HEK293T (cell line): ENCODE data around the gene LINGO1.

ENCODE experiments used
- CTCF ChIA-PET: fragments of 350-600 bp; formaldehyde crosslinking; extraction: SDS; loops from one replicate; lab custom pipeline; 2021; ENCODE audit warnings: antibody characterized with exemption, inconsistent platforms; lab: Yijun Ruan, JAX
- POLR2A ChIA-PET: fragments of 350-600 bp; formaldehyde crosslinking; extraction: SDS; loops from one replicate; lab custom pipeline; 2020; ENCODE audit warnings: antibody characterized with exemption, inconsistent platforms; lab: Yijun Ruan, JAX
- DNase-seq: peaks from one replicate; pipeline ENCODE4 v3.0.0; 2012; ENCODE audit warnings: mixed read lengths; ENCODE audit errors: extremely low spot score
- ARNT ChIP-seq: fragments of 450-650 bp; IDR thresholded peaks from 2 replicates; pipeline ENCODE4 v1.6.1; 2017; ENCODE audit warnings: mild to moderate bottlenecking
- BHLHE40 ChIP-seq: fragments of 450-650 bp; IDR thresholded peaks from 2 replicates; pipeline ENCODE4 v1.6.1; 2016; ENCODE audit warnings: mild to moderate bottlenecking, moderate library complexity, borderline replicate concordance
- CTBP1 ChIP-seq: fragments of 450-650 bp; IDR thresholded peaks from 2 replicates; pipeline ENCODE4 v1.6.1; 2016; ENCODE audit warnings: borderline replicate concordance
- ELF4 ChIP-seq: fragments of 450-650 bp; IDR thresholded peaks from 2 replicates; pipeline ENCODE4 v1.6.1; 2017; ENCODE audit warnings: antibody characterized with exemption
- FOXA1 ChIP-seq: fragments of 450-650 bp; IDR thresholded peaks from 2 replicates; pipeline ENCODE4 v1.6.1; 2016; ENCODE audit warnings: mild to moderate bottlenecking
- FOXK2 ChIP-seq: fragments of 450-650 bp; IDR thresholded peaks from 2 replicates; pipeline ENCODE4 v1.6.1; 2016; ENCODE audit warnings: mild to moderate bottlenecking
- FOXM1 ChIP-seq: fragments of 450-650 bp; IDR thresholded peaks from 2 replicates; pipeline ENCODE4 v1.6.1; 2017; ENCODE audit warnings: mild to moderate bottlenecking, borderline replicate concordance
- HDGF ChIP-seq: fragments of 450-650 bp; IDR thresholded peaks from 2 replicates; pipeline ENCODE4 v1.6.1; 2017; ENCODE audit warnings: antibody characterized with exemption, borderline replicate concordance
- L3MBTL2 ChIP-seq: fragments of 450-650 bp; conservative IDR thresholded peaks from 2 replicates; pipeline ENCODE4 v1.6.1; 2016; ENCODE audit warnings: mild to moderate bottlenecking
- LEF1 ChIP-seq: fragments of 450-650 bp; IDR thresholded peaks from 2 replicates; pipeline ENCODE4 v1.6.1; 2017; ENCODE audit warnings: mild to moderate bottlenecking, borderline replicate concordance
- NFRKB ChIP-seq: fragments of 450-650 bp; IDR thresholded peaks from 2 replicates; pipeline ENCODE4 v1.6.1; 2016; ENCODE audit warnings: mild to moderate bottlenecking, moderate library complexity
- SP1 ChIP-seq: fragments of 450-650 bp; IDR thresholded peaks from 2 replicates; pipeline ENCODE4 v1.6.1; 2017
- SUZ12 ChIP-seq: fragments of 450-650 bp; IDR thresholded peaks from 2 replicates; pipeline ENCODE4 v1.6.1; 2016; ENCODE audit warnings: mild to moderate bottlenecking
- TARDBP ChIP-seq: fragments of 450-650 bp; IDR thresholded peaks from 2 replicates; pipeline ENCODE4 v1.6.1; 2016
- ZNF384 ChIP-seq: fragments of 450-650 bp; IDR thresholded peaks from 2 replicates; pipeline ENCODE4 v1.6.1; 2016
- TF ChIP-seq, protein P1 (sequence below): fragments of 450-650 bp; IDR thresholded peaks from 2 replicates; pipeline ENCODE4 v1.6.1; 2016

Gene LINGO1, protein sequence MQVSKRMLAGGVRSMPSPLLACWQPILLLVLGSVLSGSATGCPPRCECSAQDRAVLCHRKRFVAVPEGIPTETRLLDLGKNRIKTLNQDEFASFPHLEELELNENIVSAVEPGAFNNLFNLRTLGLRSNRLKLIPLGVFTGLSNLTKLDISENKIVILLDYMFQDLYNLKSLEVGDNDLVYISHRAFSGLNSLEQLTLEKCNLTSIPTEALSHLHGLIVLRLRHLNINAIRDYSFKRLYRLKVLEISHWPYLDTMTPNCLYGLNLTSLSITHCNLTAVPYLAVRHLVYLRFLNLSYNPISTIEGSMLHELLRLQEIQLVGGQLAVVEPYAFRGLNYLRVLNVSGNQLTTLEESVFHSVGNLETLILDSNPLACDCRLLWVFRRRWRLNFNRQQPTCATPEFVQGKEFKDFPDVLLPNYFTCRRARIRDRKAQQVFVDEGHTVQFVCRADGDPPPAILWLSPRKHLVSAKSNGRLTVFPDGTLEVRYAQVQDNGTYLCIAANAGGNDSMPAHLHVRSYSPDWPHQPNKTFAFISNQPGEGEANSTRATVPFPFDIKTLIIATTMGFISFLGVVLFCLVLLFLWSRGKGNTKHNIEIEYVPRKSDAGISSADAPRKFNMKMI

DNA sequence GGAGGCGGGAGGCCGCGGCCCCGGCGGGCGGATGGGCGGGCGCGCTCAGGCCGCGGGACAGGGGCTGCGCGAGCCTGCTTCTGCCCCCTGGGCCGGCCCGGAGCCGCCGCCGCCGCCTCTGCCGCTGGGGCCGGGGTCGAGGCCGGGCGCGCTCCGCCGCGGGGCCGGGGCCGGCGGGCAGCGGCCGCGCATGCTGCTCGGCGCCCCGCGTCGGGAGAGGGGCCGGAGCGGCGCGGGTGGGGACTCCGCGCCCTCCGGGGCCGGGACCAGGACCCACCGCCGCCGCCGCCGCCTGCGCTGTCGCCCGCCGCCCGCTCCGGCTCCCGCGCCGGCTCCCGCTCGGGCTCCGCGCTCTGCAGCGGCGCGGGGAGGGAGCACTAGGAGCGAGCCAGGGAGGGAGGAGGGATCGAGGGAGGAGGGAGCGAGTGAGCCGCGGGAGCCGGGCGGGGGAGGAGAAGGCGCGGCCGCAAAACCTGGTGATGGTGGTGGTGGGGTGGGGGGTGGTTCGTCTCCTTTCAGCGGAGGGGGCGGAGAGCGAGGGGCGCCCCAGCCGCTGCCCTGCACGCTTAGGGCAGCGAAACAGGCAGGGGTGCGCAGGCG, at the start of gene LINGO1:
Gene LINGO1 (minus strand): TSS at position 379 of the 600 bp plus-strand sequence. CDS start 597 bp downstream, outside the sequence.
- peak; percentile 71 for DNase-seq
- CTCF ChIA-PET: interaction anchor here (0.6 to 2.2 kb wide), 36 partner anchors 8 to 729 kb away, joined by 3 to 35 read pairs (median 4); no protein-coding TSS in a partner anchor
- no peak for TF ChIP-seq ZNF384
- POLR2A ChIA-PET: interaction anchor here (0.9 to 1.2 kb wide), 3 partner anchors 10 to 134 kb away, joined by 3 to 5 read pairs (median 3); no protein-coding TSS in a partner anchor

DNA sequence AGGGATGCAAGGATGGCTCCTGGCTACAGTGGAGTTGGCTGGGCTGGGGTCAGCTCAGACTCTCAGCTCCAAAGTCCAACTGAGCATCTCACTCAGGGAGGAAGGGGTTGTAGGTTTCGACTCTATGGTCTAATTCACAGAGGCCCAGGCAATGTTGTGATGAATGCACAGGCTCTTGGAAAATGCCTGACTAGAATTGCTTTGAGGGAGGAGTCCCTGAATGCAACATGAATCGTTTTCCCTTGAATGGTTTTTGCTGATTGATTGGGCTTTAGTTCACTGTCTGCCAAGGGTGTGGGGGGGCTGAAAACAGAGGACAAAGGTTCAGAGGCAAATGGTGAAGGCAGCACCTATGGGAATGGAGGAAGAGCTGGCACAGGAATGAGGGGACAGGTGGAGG, 48.6 kb upstream of the LINGO1 start:
- ChIA-PET CTCF (no interaction called here), POLR2A (no interaction called here)
- no peak for DNase-seq
- TF ChIP-seq, protein P1, sequence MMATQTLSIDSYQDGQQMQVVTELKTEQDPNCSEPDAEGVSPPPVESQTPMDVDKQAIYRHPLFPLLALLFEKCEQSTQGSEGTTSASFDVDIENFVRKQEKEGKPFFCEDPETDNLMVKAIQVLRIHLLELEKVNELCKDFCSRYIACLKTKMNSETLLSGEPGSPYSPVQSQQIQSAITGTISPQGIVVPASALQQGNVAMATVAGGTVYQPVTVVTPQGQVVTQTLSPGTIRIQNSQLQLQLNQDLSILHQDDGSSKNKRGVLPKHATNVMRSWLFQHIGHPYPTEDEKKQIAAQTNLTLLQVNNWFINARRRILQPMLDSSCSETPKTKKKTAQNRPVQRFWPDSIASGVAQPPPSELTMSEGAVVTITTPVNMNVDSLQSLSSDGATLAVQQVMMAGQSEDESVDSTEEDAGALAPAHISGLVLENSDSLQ: no peak
- TF ChIP-seq ARNT: no peak
- no peak for TF ChIP-seq LEF1
- no peak for TF ChIP-seq FOXK2
- no peak for TF ChIP-seq BHLHE40
- no peak for TF ChIP-seq CTBP1
- TF ChIP-seq NFRKB: no peak
- no peak for TF ChIP-seq ELF4
- TF ChIP-seq FOXA1: no peak
- no peak for TF ChIP-seq HDGF
- no peak for TF ChIP-seq SP1
- TF ChIP-seq FOXM1: no peak
- no peak for TF ChIP-seq TARDBP
- TF ChIP-seq SUZ12: no peak
- no peak for TF ChIP-seq ZNF384
- no peak for TF ChIP-seq L3MBTL2

DNA sequence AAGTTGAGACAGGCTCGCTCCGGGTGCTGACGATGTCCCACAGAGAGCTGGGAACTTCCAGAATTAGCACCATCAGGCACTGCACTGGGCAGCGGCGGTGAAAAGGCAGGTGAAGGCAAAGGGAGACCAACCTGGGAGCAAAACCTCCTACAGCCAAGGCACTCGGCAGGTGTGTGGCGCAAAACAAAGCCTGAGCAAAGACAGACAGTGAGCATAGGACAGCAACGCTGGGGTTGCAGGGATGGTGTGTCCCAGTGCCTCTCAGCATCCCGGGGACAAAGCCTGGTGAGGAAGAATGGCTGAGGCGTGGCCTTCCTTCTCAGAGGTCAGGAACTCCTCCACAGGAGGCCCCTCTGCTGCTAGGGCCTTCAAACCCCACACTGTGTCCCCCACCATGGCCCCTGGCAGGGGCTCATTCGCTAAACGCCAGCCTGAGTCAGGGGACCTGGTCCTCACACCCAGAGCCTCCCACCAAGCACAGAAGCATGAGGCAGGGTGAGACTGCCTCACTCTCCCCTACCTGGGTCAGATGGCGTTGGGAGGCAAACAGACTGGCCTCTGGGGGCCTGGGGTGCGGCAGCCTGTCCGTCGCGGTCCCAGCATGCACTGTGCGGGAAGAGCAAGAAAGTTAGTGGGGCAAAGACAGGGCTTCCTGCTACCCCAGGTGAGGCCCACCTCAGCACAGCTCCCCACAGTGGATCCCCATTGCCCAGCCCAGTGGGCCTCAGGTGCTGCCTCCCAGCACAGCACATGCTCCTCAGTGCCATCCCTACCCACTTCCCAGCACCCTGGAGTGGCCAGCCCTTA, 44.1 kb upstream of the LINGO1 start:
- ChIA-PET CTCF (no interaction called here), POLR2A (no interaction called here)
- no peak for DNase-seq
- TF ChIP-seq, protein P1: no peak
- TF ChIP-seq NFRKB (no peak), FOXM1 (no peak), LEF1 (no peak), SP1 (no peak), FOXK2 (no peak), SUZ12 (no peak), TARDBP (no peak), CTBP1 (no peak), HDGF (no peak), ZNF384 (no peak), FOXA1 (no peak), ELF4 (no peak), L3MBTL2 (no peak), BHLHE40 (no peak), ARNT (no peak)

DNA sequence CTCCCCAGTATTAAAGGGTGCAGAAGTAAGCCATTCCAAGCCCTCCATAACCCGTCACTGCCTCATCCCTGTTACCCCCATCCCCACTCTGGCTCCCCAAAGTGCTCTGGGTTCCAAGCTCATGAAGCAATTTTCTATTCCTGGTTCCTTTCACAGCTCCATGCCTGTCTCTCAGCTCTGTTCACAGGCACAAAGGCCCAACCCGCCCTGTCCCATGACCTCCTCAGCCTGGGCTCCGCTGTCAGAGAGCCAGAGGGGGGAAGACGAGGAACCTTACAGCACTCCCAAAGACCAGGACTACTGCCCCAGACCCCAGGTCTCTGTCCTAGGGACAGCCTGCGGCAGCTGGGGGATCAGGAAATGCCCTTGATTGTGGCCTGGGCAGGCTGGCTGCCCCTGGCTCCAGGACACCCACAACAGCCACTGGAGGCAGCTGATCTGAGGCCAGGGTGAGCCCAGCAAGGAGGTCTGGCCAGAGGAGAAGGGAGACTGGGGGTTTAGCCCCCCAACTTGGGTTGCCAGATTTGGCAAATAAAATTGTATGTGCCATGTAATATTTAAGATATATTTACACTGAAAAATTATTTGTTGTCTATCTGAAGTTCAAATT, 43.2 kb upstream of the LINGO1 start:
- no peak for DNase-seq
- POLR2A ChIA-PET: no interaction called here
- TF ChIP-seq ELF4: no peak
- no peak for TF ChIP-seq LEF1
- TF ChIP-seq BHLHE40: no peak
- TF ChIP-seq, protein P1: no peak
- TF ChIP-seq FOXA1: no peak
- TF ChIP-seq TARDBP: no peak
- no peak for TF ChIP-seq HDGF
- no peak for TF ChIP-seq FOXK2
- no peak for TF ChIP-seq FOXM1
- CTCF ChIA-PET: no interaction called here

DNA sequence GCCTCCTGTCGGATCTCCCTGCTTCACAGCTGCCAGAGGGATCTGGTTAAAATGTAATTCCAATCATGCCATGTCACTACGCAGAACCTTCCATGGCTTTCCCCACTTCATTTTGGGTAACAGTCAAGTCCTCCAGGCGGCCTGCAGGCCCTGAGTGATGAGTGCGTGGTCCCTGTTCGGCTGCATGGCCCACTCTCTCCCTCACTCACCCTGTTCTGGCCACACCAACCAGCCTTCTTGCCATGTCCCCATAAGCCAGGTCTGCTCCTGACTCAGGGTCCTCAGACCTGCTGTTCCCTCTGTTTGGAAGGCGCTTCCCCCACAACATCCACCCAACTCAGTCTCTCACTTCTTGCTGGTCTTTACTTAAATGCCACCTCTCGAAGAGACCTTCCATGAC, 41.6 kb upstream of the LINGO1 start:
- DNase-seq: no peak
- ChIA-PET CTCF (no interaction called here), POLR2A (no interaction called here)
- TF ChIP-seq ARNT (no peak), FOXA1 (no peak), NFRKB (no peak), BHLHE40 (no peak), ZNF384 (no peak)
